ENCODE data around the gene SLBP.

SLBP gene

DNA sequence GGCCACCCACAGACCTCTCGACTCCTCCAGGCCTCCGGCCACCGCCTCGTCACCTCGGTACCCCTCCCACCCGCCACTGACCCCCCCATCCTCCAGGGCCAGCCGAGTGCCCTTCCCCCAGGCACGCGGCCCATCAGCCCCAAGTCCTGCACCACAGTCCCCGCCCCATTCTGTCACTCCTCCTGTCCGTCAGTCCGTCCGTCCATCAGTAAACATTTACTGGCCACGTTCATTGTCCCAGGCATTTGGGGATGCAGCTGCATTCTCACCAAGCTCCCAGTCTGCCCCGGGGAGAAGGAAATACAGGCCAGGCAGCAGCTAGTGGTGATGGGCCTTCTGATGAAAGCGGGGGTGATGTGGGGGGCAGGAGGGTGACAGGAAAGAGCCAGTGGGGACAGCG lies 45.7 kb upstream of the SLBP start:
- no peak for FAIRE-seq
- TF ChIP-seq, protein P1, sequence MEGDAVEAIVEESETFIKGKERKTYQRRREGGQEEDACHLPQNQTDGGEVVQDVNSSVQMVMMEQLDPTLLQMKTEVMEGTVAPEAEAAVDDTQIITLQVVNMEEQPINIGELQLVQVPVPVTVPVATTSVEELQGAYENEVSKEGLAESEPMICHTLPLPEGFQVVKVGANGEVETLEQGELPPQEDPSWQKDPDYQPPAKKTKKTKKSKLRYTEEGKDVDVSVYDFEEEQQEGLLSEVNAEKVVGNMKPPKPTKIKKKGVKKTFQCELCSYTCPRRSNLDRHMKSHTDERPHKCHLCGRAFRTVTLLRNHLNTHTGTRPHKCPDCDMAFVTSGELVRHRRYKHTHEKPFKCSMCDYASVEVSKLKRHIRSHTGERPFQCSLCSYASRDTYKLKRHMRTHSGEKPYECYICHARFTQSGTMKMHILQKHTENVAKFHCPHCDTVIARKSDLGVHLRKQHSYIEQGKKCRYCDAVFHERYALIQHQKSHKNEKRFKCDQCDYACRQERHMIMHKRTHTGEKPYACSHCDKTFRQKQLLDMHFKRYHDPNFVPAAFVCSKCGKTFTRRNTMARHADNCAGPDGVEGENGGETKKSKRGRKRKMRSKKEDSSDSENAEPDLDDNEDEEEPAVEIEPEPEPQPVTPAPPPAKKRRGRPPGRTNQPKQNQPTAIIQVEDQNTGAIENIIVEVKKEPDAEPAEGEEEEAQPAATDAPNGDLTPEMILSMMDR (IDR thresholded peaks at IDR 0.05; ENCODE audit: insufficient read depth, missing control alignments), result no peak
- no peak for DNase-seq (ENCODE audit: insufficient read length, low spot score)

DNA sequence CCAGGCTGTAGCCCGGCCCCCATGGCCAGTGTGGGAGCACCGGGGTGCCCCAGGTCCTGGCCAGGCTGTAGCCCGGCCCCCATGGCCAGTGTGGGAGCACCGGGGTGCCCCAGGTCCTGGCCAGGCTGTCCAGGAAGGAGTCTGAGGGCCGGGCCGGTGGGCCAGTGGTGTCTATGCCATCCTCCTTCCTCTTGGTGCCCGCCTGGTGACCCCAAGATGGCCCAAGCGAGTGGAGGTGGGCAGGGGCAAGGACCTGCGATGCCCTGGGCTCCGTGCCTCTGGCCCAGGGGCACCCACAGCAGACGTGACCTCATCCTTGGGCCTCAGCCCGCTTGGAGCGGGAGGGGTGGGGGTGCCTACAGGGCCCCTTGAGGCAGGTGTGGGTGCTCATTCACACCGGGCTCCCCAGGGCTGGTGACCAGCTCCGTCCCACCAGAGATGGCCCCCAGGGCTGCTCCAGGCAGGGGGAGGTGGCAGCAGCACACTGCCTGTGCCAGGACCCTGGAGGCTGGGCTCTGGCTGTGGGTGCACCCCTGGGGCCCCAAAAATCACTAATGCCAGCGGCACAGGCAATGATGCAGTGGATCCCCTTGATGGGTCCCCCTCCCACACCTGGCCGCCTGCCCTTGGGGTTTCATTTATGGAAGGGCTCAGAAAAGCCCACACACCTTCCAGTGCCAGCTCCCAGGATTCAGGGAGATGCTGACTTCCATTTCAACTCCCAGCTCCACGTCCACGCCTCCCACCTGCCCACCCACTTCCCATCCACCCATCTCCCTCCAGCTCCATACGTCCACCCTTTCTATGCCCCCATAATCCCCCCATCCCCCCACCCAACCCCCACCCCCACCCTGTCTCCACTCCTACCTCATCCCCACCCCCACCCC lies 45.0 kb upstream of the SLBP start:
- no peak for DNase-seq (ENCODE audit: insufficient read length, low spot score)
- FAIRE-seq, result no peak
- TF ChIP-seq, protein P1 (IDR thresholded peaks at IDR 0.05; ENCODE audit: insufficient read depth, missing control alignments), result no peak

DNA sequence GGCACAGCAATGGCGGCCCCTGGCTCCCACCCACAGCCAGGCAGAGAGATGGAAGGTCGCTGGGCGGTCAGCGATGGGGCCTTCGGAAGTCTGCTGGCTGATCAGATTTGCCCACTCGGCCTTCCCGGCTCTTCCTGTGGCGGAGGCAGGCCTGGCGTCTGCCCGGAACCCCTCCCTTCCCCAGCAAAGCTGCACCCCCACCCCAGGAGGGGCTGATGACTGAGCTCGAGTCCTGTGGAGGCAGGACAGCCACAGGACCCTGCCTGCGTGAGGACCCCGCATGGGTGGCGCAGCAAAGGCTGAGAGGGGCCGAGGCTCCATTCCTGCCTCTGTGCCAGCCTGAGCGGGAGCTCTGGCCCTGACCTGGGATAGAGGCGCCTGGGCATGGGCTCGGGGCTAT lies 44.0 kb upstream of the SLBP start:
- DNase-seq (ENCODE audit: insufficient read length, low spot score), result no peak
- TF ChIP-seq, protein P1 (IDR thresholded peaks at IDR 0.05; ENCODE audit: insufficient read depth, missing control alignments), result no peak
- no peak for FAIRE-seq

DNA sequence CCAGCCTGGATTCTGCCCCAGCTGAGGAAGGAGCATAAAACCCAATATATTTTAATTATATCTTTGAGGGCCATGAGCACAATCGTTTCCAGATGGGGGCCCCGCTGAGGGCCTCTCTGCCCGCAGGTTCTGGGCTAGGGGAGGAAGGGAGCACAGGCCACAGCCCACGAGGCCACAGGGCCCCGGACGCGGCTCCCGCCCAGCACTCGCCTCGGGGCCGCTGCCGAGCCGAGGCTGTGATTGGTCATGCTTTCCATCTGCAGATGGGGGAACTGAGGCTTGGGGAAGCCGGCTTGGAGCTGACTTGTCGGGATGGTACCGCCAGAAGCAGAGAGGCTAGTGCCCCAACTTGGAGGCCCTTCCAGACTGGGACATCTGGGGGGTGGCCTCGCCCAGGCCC lies 43.2 kb upstream of the SLBP start:
- no peak for DNase-seq (ENCODE audit: insufficient read length, low spot score)
- FAIRE-seq, result no peak
- TF ChIP-seq, protein P1 (IDR thresholded peaks at IDR 0.05; ENCODE audit: insufficient read depth, missing control alignments), result no peak

DNA sequence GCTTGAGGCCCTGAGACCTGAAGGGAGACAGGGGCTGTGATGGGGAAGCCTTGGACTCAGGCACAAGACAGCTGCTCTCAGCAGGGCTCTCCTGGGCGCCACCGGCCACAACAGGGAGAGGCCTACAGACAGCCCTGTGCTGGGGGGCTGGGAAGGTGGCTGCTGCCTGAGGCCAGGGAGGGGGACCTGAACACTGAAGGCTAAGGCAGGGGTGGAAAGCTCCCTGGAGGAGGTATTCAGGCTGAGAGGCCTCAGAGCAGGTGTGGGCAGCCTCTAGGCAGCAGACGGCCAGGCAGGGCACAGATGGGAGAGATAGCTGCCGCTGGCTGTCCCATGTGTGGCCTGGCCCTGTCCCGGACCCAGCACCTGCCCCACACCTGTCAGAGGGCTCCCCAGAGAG lies 42.2 kb upstream of the SLBP start:
- FAIRE-seq (no peak), DNase-seq (ENCODE audit: insufficient read length, low spot score) (no peak)

DNA sequence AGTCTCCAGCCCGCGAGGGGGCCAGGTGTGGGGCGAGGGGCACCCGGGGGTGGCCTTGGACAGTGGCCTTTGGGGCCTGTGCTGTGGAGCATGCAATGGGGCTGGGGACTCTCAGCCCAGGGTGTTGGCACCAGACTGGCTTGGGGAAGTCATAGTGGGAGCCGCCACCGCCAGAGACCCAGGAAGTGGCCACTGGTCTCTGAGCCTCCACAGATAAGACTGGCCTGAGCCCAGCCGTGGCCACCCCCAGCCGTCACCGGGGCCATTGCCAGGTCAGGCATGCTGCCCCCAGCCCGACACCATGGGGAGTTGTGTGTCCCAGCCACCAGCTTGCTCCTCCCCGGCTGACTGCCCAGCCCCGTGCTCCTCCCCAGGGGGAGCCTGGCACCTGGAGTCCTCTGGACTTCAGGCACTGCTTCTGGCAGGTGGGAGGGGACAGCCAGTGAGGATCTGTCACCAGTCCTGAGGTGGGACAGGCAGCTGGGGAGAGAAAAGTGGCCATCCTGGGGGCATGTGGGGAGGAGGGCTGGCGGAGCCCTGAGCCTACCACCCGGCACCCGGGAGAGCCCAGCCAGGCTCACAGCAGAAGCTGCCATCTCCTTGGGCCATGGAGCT lies 41.7 kb upstream of the SLBP start:
- TF ChIP-seq, protein P1 (IDR thresholded peaks at IDR 0.05; ENCODE audit: insufficient read depth, missing control alignments), result no peak
- FAIRE-seq, result no peak
- no peak for DNase-seq (ENCODE audit: insufficient read length, low spot score)

More for the DNA sequence above, 42.2 kb upstream of the SLBP start:
- TF ChIP-seq, protein P1 (IDR thresholded peaks at IDR 0.05; ENCODE audit: insufficient read depth, missing control alignments), result no peak

DNA sequence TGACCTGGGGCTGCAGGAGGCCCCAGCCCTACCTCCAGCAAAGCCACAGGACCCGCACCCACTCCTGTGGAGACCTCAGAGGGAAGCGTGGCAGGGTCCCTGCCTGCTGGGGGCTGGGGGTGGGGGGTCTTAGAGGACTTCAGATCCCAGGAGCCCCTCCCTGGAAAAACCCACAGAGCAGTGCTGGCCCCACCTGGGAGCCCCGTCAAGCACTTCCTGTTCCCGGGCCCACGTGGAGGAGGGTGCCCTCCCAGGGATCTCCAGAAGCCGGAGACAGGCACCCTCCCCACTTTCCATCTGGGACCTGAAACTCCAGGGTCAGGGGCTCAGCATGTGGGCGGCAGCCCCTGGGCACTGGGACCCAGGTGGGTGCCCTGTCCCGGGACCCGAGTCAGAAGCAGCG lies 41.2 kb upstream of the SLBP start:
- FAIRE-seq, result no peak
- TF ChIP-seq, protein P1 (IDR thresholded peaks at IDR 0.05; ENCODE audit: insufficient read depth, missing control alignments), result no peak
- DNase-seq (ENCODE audit: insufficient read length, low spot score), result no peak
